Activated CD8-positive, alpha-beta memory T cell treated with anti-CD3 and anti-CD28 coated beads, Interleukin-2, amount 50 U/mL, for 24 hours (primary cell): Measurements from ENCODE around the gene VIPR2.
"Not testable (repeated sequence)": the region's sequence is repeated elsewhere in the genome, so short reads cannot be mapped to it uniquely, and the experiment has no call there.

Experiments
- DNase-seq: peaks from one replicate; pipeline ENCODE4 v3.0.0-alpha.2; 2020; ENCODE audit errors: extremely low read depth

The VIPR2 gene

DNA sequence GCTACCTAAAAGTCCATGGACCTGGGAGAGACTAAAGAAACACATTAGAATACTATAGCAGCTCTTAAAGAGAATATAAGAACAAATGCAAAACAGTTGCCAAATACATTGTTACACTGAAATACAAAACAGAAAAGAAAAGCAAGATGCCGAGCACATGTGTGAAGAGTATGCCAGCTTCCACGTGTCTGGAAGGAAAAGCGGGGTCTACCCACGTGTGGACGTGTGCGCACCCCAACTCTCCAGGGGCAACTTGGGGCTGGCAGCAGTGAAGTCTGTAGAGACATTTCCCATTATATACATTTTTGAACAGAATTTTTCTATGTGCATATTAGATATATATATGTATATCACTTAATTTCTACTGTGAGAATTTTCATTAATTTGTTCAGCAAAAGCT is 6.2 kb downstream of the VIPR2 start:
- no peak for DNase-seq

DNA sequence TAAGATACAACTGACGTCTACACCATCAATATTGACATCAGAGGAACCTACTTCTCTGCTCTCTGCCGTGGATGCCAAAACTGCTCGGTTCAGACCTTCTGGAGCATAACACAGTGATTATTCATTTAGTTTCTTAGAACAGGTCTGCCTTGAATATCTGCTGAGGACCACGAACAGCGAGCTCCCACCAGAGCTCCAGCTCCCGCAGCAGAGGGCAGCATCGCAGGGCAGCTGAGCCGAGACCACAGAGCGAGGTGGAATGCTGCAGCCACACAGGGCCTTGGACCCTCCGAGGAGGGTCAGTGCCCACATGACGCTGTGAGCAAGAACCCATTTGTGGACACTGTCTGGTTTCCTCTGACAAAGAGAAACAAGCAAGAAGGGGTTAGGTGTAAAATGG is 6.8 kb downstream of the VIPR2 start:
- no peak for DNase-seq

DNA sequence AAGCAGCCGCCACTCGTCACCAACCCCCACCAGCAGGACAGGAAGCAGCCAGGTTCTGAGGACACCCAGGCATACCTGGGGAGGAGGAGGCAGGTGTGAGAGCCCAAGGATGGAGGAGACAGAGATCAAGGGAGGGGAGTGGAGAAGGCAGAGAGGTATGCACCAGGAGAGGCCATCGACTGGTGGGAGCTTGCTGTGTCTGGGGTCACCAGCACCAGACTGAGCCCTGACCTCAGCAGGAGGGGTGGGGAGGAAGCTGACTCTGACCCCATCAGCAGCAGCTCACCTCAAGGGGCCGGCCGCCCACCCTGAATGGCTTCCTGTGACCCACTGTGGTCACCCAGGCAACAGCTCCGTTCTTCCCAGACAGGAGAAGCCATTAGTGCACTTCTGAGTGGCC is 7.8 kb downstream of the VIPR2 start:
- no peak for DNase-seq

DNA sequence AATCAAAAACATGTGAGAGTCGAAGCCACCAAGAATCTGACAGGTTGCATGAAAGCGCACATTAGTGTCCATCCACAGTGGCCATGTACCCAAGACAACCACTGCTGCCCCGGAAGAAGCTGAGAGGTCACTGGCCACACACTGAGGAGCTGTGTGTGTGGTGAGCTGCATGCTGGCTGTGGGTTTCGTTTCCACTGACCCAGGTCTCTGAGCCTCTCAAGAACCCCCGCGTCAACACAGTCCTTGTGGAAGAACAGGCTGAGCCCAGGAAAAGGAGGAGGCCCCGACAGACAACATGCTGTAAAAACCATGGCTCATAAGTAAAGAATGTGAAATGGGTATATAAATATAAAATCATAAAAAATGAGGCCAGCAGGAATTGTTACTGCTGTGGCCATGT is 8.2 kb downstream of the VIPR2 start:
- no peak for DNase-seq

DNA sequence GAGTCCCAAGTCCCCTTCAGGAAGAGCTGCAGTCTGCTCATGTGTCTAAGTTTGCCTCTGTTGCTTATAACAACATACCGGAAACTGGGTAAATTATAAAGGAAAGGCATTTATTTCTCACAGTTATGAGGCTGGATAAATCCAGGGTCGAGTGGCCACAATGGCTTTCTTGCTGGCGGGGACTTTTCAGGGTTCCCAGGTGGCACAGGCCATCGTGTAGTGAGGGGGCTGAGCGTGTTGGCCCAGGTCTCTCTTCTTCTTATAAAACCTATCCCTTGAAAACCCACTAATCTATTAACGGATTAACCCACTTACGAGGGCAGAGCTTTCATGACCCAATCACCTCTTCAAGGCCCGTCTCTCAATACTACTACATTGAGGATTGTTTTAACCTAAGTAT is 8.7 kb downstream of the VIPR2 start:
- no peak for DNase-seq

DNA sequence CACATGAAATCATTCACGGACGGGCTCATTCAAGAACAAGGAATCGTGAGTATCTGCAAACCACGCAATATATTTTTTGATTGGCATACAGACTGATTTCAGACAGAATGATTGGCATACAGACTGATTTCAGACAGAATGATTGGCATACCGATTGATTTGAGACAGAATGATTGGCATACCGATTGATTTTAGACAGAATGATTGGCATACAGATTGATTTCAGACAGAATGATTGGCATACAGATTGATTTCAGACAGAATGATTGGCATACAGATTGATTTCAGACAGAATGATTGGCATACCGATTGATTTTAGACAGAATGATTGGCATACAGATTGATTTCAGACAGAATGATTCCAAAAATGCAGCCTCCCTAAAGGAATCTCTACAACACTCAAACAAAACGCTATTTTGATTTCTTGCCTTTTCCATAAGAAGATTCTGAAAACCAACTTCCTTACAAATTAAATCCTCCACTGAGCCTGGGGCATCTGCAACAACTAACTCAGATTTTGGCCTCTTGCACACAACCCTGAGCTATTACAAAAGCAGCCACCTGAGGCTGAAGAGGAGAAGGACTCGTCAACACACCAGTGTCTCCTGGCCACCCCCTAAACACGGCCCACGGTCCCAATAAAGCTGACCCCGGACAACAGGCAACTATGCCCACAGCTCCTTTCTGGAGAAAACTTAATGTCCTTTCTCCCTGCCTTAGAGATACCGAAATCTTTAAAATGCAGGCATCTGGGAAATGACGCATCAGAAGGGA is 11.8 kb downstream of the VIPR2 start:
- not testable (repeated sequence) for DNase-seq

DNA sequence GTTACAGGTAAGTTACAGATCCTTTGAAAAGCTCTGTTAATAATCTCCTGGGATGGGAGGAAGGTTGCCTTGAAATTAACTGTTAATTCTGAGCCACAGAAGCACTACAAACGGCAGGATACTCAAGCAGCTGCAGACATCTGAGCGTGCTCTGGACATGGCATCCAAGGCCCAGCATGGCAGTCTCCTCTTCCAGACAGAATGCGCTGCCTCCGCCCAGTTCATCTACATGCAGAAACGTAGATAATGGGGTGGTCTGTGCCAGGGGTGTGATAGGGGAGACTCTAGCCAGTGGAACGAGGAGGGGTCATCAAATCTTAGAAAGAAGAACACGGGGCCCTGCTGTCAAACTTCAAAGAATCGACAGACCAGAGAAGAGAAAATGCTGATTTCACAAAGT is 13.8 kb downstream of the VIPR2 start:
- DNase-seq, result no peak

DNA sequence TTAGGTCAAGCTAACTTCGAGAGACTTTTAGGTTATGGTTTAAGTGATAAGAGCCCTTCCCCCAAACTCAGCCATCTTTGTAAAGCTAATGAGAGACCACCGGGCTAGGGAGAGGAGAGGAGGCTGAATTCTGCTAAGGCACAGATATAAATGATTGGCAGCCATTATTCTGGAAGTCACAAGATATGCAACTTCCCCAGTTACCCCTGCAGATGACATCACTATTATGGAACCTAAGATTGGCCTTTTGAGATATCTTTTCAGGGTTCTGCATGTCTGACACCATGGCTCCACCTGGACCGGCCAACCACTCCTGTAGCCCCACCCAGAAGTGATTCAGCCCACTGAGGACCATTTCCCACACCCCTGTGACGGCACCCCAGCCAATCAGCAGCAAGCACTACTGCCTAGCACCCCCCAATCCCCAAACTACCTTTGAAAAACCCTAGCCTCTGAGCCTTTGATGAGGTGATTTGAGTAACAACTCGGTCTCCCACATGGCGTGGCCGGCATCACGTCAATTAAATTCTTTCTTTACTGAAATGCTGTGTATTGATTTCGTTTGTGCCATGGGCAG is 14.4 kb downstream of the VIPR2 start:
- no peak for DNase-seq

DNA sequence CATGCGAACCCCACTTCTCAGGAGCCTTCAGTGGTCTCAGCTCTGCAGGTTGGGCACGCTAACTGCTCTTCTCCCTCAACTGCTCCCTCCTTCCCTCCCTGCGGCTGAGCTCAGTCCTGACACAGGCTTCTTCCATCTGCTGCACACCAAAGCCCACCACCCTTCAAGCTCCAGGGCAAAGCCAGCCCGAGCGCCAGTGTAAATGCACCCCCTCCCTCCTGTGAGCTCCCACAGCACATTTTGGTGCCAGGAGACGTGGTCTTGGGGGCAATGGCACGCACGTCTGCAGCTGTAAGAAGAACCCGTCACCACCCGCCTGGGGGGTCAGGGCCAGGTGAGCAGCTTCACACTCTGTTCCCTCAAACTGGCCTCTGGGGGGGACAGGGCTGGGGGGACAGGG is 15.9 kb downstream of the VIPR2 start:
- no peak for DNase-seq

DNA sequence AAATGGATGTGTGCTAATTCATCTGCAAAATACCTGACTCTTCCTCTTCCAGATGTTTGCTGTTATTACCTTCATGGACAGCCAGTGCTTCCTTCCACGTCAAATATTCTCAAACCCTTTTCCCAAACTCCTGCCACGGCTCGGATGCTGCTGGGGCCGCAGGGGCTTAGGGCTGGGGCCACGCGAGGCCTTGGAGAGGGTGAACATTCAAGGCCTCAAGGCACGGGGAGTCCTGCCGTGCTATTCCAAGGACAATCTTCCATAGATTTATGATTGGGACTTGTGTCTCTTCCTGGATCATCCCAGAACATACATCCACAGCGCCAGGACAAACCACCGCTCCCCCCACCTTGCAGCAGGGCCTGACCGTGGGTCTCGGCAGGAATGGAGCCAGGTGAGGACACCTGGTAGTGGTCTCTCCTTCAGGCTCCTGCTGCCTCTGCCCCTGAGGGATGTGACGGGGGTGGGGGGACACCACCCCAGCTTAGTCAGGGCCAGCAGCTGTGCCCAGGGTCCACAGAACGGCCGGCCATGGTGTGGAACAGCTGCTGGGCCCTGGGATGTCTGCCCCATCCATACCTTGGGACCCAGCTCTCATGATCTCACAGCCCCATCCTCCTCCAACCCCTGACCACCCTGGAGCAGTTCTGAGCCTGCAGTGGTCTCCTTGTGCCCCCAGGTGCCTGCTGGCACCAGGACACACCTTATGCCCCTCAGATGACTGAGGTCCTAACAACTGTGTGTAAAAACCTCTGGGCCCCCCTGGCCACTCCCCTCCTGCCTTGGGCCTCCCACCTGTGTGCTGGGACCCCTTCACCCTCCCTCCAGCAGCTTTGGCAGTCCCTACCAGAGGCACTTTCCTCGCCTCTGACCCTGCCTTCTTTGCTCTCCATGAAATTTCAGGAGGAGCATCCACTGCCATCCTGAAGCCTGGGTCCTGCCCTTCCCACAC is 16.7 kb downstream of the VIPR2 start:
- DNase-seq, result no peak

DNA sequence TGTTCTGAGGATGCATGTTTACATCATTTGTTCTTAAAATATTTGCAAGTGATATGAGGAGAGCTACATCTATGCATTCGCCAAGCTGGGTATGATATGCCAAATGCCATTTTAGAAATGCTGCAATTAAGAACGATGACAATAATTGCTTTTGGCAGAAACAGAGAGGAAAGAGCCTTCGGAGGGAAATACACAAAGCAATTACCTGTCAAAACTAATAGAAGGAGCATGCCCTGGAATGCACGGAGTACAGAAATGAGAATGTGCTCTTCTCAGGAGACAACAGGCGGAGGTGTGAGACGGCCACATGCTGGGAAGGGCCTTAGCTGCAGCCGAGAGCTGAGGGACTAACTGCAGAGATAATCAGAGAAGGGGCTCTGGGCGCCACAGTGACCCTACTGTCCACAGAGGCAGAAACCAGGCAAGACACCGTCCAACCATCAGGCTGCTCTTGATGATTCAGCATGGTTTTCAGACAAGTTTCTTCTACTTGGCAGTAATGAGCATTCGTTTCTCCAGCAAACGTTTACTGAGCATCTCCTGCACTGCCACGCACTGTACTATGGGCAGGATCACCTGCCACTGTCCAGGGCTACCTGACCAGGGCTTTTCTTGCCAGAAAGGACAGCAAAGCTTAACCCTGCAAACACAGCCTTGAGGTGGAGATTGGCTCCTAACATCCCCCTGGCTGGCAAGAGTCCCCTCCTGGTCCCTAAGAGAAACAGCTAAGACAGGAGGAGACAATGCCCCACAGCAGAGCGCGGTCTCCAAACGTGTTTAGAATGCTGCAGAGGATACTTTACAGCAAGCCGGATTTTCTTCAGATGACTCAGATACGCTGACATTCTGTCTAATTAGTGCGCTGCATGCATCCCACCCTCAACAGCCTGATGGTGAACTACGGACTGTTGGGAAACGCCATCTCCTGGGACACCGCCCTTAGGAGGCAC is 18.1 kb downstream of the VIPR2 start:
- DNase-seq, result no peak

DNA sequence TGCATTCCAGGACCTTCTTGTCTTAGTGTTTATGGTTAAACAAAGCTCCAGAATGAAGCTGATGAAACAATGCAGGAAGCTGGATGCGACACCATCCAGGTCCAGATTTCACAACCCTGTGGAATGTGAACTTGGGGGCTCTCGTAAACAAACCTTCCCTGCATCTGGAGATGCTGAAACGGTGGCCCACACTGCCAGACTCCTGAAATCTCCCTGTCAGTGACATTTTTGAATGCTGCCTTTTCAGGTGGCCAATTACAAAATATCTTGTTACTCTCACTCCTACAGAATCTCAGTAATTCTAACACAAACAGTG is 18.8 kb downstream of the VIPR2 start:
- DNase-seq, result no peak

DNA sequence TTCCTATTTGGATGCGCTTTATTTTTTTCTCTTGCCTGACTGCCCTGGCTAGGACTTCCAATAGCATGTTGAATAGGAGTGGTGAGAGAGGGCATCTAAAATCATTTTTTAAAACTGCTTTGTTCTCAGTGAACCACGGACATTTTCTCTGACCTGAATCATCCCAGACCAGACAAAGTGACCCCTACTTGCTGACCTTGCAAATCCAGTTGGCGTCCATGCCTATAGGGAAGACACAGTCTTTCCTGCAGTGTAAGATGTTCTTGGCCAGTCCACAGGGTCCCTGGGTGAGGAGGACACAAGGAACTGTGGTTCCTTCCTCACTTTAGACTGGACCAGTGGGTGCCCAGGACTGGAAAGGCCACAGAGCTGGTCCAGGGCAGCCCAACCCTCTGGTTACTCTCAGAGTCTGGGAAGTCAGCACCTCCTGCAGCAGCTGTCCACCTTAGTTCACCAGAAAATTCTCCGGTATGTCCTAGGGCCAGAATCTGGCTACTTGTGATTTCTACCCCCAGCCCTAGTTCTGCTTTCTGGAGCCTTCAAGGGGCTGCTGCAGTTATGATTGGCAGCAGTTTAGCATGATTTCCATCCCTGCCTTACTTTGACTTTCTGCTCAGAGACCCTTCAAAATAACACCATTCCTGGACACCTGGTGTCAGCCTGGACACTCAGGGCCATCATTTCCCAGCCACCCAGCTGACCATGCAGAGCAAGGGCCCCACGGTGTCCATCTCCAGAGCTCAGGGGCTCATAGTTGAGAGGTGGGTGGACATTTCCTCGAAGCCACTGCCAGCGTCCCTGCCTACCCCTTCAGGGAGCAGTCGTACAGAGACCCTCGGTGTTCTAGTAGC is 19.3 kb downstream of the VIPR2 start:
- no peak for DNase-seq

DNA sequence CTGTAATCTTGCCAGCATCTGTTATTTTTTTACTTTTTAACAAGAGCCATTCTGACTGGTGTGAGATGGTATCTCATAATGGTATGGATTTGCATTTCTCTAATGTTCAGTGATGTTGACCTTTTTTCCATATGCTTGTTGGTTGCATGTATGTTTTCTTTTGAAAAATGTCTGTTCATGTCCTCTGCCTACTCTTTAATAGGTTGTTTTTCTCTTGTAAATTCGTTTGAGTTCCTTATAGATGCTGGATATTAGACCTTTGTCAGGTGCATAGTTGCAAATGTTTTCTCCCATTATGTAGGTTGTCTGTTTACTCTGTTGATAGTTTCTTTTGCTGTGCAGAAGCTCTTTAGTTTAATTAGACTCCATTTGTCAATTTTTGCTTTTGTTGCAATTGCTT is 20.9 kb downstream of the VIPR2 start:
- DNase-seq, result not testable (repeated sequence)

DNA sequence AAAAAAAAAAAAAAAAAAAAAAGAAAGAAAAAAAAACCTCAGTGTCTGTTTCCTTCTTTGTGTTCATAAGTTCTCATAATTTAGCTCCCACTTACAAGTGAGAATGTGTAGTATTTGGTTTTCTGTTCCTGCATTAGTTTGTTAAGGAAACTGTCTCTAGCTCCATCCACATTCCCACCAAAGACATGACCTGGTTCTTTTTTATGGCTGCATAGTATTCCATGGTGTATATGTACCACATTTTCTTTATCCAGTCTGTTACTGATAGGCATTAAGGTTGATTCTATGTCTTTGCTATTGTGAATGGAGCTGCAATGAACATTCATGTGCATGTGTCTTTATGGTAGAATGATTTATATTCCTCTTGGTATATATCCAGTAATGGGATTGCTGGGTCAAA is 21.4 kb downstream of the VIPR2 start:
- not testable (repeated sequence) for DNase-seq

DNA sequence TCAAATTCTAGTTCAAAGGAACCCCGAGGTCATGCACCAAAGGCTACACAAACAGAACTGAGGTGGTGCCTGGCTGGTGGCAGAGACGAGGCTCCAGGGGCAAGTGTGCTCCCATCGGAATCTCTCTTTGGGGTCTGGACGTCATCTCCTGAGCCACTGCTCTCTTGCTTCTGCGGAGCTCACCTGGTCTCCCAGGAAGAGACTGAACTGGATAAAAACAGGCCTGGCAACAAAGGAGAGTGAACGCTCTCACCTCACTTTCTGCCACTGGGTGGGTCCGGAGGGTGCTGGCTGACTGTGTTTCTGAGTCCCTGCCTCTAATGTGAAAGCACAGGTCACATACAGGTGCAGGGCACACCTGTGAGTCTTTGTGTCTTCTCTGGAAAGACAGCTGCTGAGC is 22.4 kb downstream of the VIPR2 start:
- DNase-seq, result no peak

DNA sequence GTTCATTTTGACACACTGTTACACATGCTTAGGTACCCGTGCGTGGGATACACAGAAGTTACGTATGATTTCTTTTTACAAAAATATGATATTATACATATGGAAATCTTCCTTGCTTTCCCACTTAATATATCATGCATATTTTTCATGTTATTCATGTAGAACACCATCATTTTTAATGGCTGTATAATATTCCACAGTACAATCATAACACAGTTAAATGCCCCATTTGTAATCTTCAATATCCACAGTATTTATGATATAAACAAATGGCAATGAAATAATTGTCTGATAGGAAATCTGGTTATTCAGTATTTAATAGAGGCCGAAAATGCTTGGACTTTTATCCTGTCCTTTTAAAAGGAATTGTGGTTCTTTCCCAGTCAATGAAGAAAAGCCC is 23.2 kb downstream of the VIPR2 start:
- no peak for DNase-seq

DNA sequence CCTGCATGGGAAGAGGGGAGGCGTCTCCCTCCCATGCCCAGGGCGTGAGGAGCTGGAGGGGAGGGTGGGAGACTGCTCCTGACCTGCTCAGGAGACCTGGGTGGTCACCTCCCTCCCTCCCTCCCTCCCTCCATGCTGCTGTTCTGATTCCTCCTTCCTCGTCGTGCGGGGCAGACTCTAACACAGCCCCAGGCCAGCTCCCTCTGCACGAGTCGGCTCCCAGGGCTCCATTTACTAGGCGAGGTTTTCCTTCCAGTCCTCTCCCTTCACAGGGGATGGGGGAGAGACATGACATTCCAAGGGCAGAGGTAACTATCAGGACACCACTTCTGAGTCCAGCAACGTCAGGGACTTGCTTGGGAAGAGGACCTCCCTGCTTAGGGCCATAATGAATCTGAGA is 23.6 kb downstream of the VIPR2 start:
- no peak for DNase-seq

DNA sequence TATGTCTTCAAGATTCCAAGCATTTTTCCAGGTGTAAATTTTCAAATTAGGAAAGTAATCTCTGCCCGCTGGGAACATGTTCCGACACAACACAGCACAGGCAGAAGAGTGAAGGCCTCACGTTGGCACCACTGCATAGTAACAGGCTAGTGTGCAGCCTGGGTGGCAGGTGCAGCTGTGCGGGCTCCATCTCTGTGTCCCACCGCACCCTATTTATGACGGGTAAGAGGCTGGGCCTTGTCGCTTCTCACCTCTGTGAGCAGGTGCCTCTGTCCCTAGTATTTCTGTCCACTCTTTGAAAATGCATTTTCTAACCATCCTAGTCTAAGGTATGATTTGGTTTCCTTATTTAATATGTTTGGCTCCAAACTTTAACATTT is 24.1 kb downstream of the VIPR2 start:
- DNase-seq, result no peak

DNA sequence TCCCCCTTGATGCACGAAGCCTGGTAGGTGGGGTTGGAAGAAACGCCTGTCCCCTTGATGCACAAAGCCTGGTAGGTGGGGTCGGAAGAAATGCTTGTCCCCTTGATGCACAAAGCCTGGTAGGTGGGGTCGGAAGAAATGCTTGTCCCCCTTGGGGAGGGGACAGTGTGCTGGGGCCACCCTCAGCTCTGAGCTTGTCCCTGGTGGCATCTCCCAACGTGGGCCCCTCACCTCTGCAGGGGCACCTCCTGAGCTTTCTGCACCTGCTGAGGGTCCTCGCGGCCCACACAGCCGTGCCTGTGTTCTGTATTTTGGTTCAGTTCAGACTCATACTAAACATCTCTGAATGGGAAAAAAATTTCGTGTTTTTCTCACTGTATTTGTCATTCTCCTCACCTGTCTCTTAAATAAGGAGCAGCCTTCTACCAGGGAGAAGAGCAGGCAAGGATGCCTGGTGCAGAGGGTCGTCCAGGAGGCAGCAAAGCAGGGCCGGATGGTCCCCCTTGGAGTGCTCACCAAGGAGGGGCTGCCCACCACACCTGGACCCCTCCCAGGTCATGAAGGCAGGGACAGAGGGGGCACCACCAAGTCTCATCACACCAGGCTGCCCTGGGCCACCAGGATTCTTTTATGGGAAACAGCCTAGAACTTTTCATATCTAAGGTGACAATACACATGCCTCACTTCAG is 24.7 kb downstream of the VIPR2 start:
- DNase-seq, result no peak
